ENCODE data around the gene TRRAP. TPM values are rescaled to one million over a fixed set of nuclear protein-coding genes. Genes with fewer than 3 reads are reported as not detected.

The TRRAP gene
- total RNA-seq: 35.6 TPM
- long read RNA-seq, partial matches to known transcripts: 9 of 25 reads
- long read RNA-seq, other reads (novel, unspliced or antisense): 16 of 25 reads

GRCh38 chr7:98878365-98879197 lies at the start of gene TRRAP:
TSS of gene TRRAP (plus strand) at chr7:98878532. CDS start at chr7:98881151, 2,619 bp downstream.
- Histone ChIP-seq H3K27ac (peak within 1 kb of the TSS; percentile 96), H3K27me3 (no peaks in the 10 kb centered on the region), H3K36me3 (peaks cover 24% of the 10 kb centered on the region), H3K4me1 (peaks cover 10% of the 10 kb centered on the region), H3K9me3 (no peaks in the 10 kb centered on the region), H3K4me3 (peak within 1 kb of the TSS; percentile 74)
- intact Hi-C loops (cut with DNase I): no loop called here
- DNase-seq (peak; percentile 89), ATAC-seq (peak; percentile 92)
- peak; percentile 91 for TF ChIP-seq CTCF (IDR thresholded peaks at IDR 0.05)

DNA sequence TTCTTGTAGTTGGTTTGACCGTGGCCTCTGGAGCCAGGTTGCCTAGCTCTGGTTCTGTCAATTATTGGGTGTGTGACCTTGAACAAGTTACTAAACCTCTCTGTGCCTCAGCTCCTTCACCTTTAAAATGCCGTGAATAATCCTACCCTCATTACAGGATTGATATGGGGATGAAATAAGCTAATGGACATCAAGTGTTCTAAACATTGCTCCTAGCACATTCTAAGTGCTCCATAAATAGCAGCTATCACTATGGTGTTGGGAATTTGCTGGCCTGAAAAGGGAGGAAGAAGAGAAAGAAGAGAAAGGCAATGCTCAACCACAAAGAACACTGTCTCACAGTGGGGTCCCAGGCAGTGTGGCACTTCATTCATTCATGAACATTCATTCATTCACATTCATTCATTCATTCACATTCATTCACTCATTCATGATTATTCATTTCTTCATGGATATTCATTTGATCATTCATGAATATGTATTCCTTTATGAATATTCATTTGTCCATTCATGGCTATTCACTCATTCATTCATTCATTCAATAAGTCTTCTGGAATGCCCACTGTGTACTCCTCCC lies 47.3 kb upstream of the TRRAP start:
- TF ChIP-seq CTCF (IDR thresholded peaks at IDR 0.05): no peak
- DNase-seq (no peak), ATAC-seq (no peak)
- Histone ChIP-seq H3K4me1 (no peaks in the 10 kb centered on the region), H3K27ac (no peak overlapping the region), H3K9me3 (no peaks in the 10 kb centered on the region), H3K36me3 (no peaks in the 10 kb centered on the region), H3K4me3 (no peak overlapping the region), H3K27me3 (peaks cover 5% of the 10 kb centered on the region)
- intact Hi-C loops (cut with DNase I): no loop called here

DNA sequence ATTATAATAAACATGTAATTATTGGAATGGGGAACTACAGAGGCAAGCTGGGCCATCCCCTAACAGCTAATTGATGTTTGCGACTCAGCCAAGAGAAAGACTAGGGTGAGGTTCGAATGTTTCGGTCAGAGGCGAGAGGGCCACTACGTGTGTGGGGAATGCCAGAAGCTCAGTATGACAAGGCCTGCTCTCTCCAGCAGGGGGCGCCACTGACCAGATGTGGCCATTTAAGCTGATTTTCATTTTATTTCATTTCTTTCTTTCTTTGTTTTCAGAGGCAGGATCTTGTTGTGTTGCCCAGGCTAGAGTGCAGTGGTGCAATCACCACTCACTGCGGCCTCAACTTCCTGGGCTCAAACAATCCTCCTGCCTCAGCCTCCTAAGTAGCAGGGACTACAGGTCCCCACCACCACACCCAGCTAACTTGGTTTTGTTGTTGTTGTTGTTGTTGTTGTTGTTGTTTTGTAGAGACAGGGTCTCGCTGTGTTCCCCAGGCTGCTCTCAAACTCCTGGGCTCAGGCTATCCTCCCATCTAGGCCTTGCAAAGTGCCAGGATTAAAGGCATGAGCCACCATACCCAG lies 46.6 kb upstream of the TRRAP start:
- Histone ChIP-seq H3K36me3 (no peaks in the 10 kb centered on the region), H3K4me3 (no peak overlapping the region), H3K27ac (no peak overlapping the region), H3K4me1 (no peaks in the 10 kb centered on the region), H3K9me3 (no peaks in the 10 kb centered on the region), H3K27me3 (peaks cover 5% of the 10 kb centered on the region)
- DNase-seq (peak; percentile 69), ATAC-seq (peak; percentile 60)
- intact Hi-C loops (cut with DNase I): no loop called here
- TF ChIP-seq CTCF (IDR thresholded peaks at IDR 0.05): peak; percentile 59

DNA sequence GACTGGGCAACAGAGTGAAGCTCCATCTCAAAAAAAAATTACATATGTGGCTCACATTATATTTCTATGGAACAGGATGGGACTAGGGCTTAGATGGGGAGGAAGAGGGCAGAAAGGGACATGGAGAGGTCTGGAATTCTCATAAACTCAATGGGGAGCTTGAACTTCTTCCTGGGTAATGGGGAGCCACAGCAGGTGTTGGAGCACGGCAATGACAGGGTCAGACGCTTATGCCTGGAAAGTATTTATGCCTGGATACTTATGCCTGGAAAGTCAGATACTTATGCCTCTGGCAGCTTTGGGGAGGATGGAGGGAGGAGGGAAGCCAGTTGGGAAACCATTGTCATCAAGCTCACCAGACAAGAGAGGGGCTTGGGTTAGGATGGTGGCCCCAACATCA lies 45.3 kb upstream of the TRRAP start:
- no peaks in the 10 kb centered on the region for H3K9me3 ChIP-seq
- intact Hi-C loops (cut with DNase I): no loop called here
- peaks cover 5% of the 10 kb centered on the region for H3K27me3 ChIP-seq
- DNase-seq (no peak), ATAC-seq (no peak)
- no peak overlapping the region for H3K4me3 ChIP-seq
- no peak for TF ChIP-seq CTCF (IDR thresholded peaks at IDR 0.05)
- H3K27ac ChIP-seq: no peak overlapping the region
- no peaks in the 10 kb centered on the region for H3K36me3 ChIP-seq
- no peaks in the 10 kb centered on the region for H3K4me1 ChIP-seq

- DNase-seq (no peak), ATAC-seq (no peak)
- Histone ChIP-seq H3K4me1 (no peaks in the 10 kb centered on the region), H3K27me3 (peaks cover 5% of the 10 kb centered on the region), H3K36me3 (no peaks in the 10 kb centered on the region), H3K4me3 (no peak overlapping the region), H3K27ac (no peak overlapping the region), H3K9me3 (no peaks in the 10 kb centered on the region)
- TF ChIP-seq CTCF (IDR thresholded peaks at IDR 0.05): no peak
- intact Hi-C loops (cut with DNase I): no loop called here
Measured at GRCh38 chr7:98834949-98835348, 43.4 kb upstream of the TRRAP start.
